HG03045 (cell line): ENCODE measurements around the gene NCSTN.

ENCODE experiments used
- ATAC-seq: cut with Tn5 transposase; IDR thresholded peaks from one replicate; pipeline ENCODE4 v1.9.1; 2021; ENCODE audit warnings: mild to moderate bottlenecking, moderate library complexity; ENCODE audit not compliant: unreplicated experiment

The NCSTN gene

DNA sequence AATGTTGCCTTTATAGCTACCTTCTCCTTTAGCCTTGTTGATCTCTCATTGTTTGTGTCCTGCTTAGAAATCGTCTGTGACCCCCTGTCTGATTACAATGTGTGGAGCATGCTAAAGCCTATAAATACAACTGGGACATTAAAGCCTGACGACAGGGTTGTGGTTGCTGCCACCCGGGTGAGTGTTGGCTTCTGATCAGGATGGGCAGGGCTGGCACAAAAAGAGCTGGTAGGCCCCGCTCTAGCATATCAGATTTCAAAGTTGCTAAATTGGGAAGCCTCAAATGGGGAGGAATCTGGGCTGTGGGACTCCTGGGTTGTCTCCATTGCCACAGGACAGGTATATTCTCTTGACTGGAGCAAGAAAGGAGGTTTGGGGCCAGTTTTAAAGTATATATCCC lies 8.4 kb downstream of the NCSTN start:
- ATAC-seq: no peak

- ATAC-seq: no peak
Measured at GRCh38 chr1:160352555-160352954, 9.4 kb downstream of the NCSTN start.

GRCh38 chr1:160353223-160353622 lies 10.0 kb downstream of the NCSTN start:
- no peak for ATAC-seq

GRCh38 chr1:160354388-160354985 lies 11.3 kb downstream of the NCSTN start:
- no peak for ATAC-seq

DNA sequence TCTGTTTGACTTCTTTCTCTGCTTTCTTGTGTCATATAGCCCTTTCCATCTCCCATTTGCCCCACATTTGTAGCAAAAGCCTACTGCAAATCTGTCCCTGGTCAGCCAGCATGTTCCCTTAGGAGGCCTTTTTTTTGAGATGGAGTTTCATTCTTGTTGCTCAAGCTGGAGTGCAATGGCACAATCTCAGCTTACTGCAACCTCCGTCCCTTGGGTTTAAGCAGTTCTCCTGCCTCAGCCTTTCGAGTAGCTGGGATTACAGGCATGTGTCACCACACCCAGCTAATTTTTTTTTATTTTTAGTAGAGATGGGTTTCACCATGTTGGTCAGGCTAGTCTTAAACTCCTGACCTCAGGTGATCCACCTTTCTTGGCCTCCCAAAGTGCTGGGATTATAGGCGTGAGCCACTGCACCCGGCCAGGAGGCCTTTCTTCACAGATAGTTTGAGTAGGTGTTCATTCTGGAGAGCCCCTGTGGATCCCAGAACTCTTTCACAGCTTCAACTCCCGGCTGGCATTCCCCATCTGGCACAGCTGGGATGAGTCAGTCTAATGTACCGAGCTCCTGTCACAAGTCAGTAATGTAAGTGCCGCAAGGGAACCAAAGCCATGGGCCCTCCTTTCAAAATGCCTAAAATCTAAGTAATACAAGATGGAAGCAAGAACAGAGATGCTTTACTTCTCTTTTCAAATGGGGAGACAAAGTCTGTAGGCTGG lies 14.3 kb downstream of the NCSTN start:
- no peak for ATAC-seq

DNA sequence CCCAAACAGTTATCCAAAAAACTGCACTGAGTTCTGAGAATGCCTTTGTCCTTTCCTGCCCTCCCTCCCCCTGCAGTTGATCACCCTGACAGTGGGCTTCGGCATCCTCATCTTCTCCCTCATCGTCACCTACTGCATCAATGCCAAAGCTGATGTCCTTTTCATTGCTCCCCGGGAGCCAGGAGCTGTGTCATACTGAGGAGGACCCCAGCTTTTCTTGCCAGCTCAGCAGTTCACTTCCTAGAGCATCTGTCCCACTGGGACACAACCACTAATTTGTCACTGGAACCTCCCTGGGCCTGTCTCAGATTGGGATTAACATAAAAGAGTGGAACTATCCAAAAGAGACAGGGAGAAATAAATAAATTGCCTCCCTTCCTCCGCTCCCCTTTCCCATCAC lies 14.9 kb downstream of the NCSTN start:
- no peak for ATAC-seq

DNA sequence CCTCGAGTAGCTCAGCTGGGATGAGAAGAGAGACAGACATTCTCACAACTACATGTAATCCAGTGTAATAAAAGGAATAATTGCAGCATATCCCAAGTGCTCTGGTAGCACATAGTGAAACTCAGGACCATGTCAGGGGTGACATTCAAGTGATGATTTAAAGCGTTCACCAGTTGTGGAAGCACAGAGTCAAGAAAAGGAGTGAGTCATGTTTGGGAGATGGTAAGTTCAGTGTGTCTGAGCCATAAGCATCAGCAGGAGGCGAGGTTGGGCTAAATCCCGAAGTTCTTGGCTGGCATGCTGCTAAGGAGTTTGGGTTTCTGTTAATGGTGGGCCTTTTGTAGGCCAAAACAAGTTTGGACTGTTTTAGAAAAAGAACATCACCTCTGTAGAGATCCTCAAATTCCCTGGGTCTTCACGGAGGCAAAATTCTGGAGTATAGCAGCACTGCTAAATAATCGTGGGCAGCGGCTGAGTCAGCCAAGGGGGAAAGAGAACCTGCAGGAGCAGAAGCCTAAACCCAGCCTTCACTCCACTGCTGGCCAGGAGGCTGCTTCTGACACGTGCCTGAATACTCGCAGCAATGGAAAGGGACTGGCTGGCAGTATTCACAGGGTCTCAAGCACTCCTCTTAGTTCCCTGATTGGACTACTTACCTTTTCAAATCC lies 16.5 kb downstream of the NCSTN start:
- no peak for ATAC-seq

DNA sequence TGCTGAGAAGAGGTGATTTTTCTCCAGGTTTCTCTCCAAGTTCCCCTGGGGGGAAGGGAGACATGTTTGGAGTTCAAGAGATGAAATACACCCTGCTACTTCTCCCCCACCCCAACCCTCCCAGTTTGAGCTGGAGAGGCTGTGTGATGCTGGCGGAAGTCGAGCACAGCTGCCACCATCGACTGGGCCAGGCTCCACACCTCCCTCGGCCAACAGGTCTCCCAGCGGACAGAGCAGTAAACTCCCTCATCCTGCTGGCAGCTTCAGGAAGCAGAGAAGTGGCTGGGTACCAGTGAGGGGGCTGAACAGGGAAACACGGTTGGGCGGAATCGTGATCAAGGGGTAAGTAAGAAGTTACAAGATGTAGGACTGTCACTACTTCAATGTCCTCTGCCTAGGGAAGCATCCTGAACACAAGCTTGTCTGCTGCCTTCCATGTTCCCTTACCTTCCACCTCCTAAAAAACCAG lies 17.1 kb downstream of the NCSTN start:
- ATAC-seq: no peak

DNA sequence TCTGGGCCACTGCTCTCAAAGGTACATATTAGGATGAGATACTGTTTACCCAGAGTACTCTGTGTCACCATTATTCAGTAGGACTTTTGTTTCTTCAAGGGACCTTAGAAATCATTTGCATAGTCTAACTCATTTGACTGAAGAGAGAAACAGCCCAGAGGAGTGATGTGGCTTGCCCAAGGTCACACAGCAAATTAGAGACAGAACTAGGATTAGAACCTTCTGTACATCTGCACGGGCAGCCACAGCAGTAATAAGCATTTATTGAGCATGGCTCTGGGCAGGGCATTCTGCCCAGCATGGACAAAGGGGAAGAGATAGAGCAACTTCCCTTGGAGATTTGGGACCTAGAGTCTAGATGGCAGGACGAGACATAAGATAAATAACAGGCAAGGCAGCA lies 18.0 kb downstream of the NCSTN start:
- ATAC-seq: no peak

DNA sequence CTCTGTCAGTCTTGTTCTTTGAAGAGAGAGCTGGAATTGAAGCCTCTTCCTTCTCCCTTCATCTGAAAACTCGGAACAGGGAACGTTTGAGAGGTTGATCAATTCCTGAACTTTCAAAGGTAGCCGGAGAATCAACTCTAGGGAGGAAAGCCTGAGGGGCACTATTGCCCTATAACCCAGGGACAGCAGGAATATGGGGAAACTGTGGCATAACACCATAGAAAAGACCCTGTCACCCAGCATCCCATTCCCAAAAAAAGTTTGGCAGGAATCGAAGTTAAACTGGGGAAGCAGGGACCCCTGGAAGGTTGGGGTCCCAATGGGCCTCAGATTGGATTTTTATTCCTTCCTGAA lies 18.6 kb downstream of the NCSTN start:
- no peak for ATAC-seq

DNA sequence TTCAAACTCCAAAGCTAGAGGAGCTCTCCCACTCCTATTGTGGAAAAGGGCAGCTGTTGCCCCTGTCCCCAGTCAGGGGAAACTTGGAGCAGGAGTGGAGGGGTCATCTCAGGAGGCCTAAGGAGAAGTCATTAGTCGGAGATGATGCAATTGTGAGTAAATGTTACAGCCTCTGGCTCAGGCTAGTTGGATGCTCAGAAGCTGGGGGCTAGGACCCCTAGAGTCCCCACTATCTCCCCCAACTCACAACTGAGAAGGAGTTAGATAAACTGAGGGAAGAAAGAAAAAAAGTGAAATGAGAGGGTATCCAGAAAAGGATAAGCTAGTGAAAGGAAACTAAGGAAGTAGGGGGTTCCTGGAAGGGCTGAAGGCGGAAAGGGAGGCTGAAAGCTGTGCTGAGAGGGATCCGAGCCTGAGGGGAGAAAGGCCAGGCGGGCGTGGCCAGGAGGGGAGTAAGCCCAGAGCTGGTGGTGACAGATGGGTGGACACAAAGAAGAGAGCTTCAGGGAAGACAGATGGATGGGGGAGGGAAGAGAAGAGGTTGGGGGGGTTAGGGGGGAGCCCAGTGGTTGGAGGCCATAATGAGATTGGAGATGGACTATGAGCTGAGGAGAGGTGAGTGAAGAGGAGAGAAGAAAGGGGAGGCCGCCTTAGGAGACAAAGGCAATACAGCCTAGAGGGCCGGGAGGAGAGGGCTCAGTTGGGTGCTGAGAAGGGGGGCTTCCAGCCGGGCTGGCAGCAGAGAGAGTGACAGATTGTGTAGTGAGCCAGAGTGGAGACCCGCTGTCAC lies 19.2 kb downstream of the NCSTN start:
- ATAC-seq: no peak

DNA sequence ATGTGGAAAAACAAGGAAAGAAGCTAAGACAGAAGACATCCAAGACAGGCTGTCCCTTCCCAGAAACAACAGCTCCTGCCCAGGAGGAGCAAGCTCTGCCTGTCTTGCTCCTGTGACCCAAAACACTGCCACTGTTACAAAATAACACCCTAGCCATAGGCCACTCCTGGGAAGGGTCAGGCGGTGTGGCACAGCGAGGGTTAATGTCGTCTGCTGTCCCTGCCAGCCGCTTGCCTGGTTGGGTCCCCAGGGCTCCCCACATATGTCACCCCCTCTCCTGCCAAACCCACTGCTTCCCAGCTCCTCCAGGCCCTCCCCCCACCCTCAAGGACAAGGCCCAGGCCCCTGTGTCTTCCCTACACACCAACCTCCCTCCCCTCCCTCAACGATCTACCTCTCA lies 19.8 kb downstream of the NCSTN start:
- no peak for ATAC-seq

- ATAC-seq: no peak
Measured at GRCh38 chr1:160363951-160364735, 21.0 kb downstream of the NCSTN start.

GRCh38 chr1:160365325-160365724 lies 22.1 kb downstream of the NCSTN start:
- ATAC-seq: no peak

DNA sequence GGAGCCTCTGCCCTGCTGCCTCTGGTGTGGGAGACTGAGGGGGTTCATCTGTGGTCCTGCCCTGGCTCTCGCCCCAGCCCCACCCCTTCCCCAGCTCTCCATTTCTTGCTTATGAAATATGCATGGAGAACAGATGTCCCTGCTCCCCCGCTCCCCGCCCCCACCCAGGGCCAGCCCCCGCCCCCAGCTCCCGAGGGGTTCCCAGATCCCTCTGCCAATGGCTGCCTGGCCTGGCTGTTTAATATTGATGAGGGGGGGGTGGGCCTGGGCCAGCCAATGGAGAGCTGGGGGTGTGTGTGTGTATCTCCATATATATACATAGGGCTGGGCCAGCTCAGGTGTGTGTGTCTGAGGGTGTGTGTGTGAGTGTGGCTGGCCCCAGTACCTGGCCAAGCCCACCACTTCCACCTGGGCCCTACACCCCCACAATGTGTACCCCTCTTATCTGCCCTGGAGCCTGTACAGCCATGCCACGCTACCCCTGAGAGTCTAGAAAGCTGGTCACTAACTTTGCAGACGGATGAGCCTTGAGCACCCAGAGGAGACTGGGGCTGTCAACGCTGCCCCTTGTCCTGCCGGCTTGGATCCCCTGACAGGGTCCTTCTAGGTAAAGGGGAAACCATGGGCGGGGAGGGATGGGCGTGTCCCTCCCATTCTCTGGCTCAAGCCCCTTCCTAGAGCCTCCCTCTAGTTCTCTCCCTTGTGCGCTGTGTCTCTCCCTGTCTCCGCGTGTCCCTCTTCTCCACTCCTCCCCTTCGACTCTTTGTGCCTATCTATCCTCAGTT lies 23.7 kb downstream of the NCSTN start, which contains the start of gene NHLH1:
NHLH1 (plus strand) TSS at position 341 of the 785 bp plus-strand sequence. CDS start 3,661 bp downstream, outside the sequence.
- no peak for ATAC-seq

DNA sequence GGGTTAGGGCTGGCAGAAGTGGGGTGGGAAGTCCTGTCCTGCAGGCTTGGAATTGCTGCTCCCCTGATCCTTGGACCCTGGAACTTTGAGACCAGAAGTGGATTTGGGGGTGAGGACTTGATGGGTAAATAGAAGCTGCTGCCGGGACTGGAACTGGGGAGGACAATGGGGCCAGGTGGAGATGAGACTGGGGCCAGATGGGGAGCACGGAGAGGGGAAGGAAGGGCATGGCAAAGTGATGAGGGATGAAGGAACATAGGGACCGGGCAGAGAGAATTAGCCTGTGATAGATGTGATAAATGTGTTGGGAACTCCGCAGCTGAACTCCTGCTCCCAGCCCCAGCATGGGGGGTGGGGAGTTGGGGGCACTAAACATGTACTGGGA lies 24.3 kb downstream of the NCSTN start:
- no peak for ATAC-seq

- ATAC-seq: no peak
Measured at GRCh38 chr1:160367934-160368923, 25.0 kb downstream of the NCSTN start.

DNA sequence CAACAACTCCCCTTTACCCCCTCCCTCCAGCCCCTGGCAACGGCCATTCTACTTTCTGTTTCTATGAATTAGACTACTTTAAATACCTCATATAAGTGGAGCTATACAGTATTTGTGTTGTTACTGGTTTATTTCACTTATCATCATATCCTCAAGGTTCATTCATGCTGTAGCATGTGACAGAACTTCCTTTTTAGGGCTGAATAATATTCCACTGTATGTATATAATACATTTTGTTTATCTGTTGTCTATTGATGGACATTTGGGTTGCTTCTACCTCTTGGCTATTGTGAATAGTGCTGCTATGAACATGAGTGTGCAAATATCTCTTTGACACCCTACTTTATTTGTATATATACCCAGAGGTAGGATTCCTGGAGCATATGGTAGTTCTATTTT lies 25.9 kb downstream of the NCSTN start:
- ATAC-seq: no peak
